SW480 (cell line): ENCODE data around the gene RAB4A.
A peak's percentile ranks its signal among the peaks of the same experiment; 100 is the strongest.

Experiments
- DNase-seq: peaks from one replicate; pipeline ENCODE4 v3.0.0-alpha.2; 2016; ENCODE audit warnings: low spot score

RAB4A gene

GRCh38 chr1:229339086-229339485 is 68.2 kb downstream of the RAB4A start:
- DNase-seq = no peak

GRCh38 chr1:229339520-229339919 is 68.6 kb downstream of the RAB4A start:
- no peak for DNase-seq

- no peak for DNase-seq
Observed at GRCh38 chr1:229340496-229340895, 69.6 kb downstream of the RAB4A start.

- peak; percentile 79 for DNase-seq
Observed at GRCh38 chr1:229341774-229342655, 71.1 kb downstream of the RAB4A start.

- peak; percentile 44 for DNase-seq
Observed at GRCh38 chr1:229342656-229343569, 72.0 kb downstream of the RAB4A start, which contains the start of gene CCSAP. TSS of gene CCSAP (minus strand) at chr1:229343047. CDS start at chr1:229342465, 582 bp downstream.

- no peak for DNase-seq
Observed at GRCh38 chr1:229344139-229344538, 73.2 kb downstream of the RAB4A start.

GRCh38 chr1:229344937-229345684 is 74.2 kb downstream of the RAB4A start:
- no peak for DNase-seq

- DNase-seq = no peak
Observed at GRCh38 chr1:229347528-229347927, 76.6 kb downstream of the RAB4A start.

GRCh38 chr1:229349463-229350385 is 78.8 kb downstream of the RAB4A start:
- no peak for DNase-seq

GRCh38 chr1:229352975-229353374 is 82.1 kb downstream of the RAB4A start:
- DNase-seq = no peak

- DNase-seq = no peak
Observed at GRCh38 chr1:229354226-229354625, 83.3 kb downstream of the RAB4A start.
